Amygdala (tissue), 56 donors: Measurements from ENCODE around the gene SH2D3C.

Experiments
- DNase-seq, 56 donors: peaks; one replicate each; lab custom pipeline; 2025; lab: John Stamatoyannopoulos, UW

SH2D3C gene

DNA sequence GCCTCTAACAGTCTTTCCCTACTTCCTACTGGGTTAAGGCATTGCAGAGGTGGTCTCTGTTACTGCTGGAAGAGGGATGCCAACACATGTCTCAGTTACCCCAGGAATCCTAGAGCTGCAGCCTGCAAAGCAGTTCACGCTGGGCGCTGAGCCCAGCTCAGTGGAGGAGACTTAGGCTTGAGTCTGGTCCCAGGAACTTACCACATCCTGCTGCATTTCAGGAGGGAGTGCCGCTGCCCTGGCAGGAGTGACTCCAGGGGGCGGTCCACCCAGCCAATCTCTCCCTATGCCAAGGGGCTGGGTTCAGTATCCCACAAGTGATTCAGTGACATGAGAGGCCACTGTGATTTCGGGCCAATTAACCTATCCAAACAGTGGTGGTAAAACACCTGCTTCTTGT, 55.0 kb downstream of the SH2D3C start:
- DNase-seq = no peak

DNA sequence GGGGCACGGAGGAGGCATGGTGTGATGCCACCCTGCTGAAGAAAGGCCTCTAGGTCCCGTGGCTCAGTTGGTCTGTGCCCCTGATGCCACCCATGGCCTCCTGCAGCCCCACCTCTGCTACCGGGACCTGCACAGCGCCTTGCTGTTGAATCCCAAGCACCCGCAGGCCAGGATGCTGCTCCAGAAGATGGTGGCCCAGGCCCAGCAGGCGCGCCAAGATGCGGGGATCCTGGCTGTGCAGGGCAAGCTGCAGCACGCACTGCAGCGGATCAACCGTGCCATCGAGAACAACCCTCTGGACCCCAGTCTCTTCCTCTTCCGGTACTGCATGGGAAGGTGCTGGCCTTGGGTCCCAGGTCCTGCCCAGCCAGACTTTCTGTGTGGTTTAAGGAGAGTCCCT, 55.5 kb downstream of the SH2D3C start:
- no peak for DNase-seq

DNA sequence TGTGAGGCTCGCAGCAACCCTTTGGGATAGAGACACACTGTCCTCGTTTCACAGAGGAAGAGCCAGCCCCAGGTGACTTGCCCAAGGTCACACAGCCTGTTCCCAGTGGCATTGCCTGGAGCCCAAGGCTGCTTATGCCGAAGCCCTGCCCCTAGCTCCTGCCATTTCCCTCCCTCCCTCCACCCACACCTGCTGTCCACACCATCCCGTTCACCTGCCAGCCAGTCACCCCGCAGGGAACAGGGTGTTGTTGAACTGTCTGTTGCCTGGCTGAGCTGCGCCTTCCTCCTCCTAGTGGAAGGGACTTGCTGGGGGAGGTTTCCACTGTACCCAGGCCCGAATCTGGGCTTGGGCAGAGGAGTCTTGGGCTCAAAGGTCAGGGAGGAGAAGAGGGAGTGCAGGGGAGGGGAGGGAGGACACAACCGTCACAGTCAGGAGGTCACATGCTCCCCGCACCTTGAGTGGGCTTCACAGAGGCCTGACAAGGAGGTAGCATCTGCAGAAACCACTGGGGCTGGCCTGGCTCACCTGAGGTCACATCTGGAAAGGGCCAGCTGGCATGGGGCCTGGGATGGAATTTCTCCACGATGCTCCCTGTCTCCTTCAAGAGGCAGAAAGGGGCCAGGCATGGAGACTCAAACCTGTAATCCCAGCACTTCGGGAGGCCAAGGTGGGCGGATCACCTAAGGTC, 56.3 kb downstream of the SH2D3C start:
- no peak for DNase-seq

DNA sequence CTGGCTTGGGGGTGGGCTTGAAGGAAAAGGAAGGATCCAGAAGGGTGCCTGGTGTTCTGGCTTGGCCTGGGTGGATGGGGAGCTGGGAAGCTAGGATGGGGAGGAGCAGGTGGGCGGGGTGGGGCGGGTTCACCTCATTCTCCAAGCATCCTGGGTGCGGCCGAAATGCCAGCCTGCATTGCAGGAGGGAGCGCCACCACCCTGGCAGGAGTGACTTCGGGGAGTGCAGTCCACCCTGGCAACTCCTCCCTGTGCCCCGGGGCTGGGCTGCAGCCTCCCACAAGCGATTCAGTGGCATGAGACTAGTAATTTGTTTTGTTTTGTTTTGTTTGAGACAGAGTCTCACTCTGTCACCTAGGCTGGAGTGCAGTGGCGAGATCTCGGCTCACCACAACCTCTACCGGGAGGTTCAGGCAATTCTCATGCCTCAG, 57.1 kb downstream of the SH2D3C start:
- DNase-seq = no peak

DNA sequence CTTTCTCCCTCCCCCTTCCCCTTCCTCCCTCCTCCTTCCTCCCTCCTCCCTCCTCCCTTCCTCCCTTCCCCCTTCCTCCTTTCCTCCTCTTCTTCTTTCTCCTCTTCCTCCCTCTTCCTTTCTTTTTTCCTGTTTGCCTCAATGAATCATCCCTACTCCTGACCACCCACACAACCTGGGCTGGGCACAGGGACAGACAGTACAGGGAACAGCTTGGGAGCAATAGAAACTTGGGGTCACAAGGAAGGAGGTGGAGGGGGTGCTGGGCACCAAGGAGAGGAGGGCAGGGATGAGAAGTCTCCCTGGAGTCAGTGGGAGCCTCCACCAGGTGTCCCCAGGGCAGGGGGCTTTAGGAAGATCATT, 57.6 kb downstream of the SH2D3C start:
- DNase-seq = peak in 1 of 56 donors; percentile 39

DNA sequence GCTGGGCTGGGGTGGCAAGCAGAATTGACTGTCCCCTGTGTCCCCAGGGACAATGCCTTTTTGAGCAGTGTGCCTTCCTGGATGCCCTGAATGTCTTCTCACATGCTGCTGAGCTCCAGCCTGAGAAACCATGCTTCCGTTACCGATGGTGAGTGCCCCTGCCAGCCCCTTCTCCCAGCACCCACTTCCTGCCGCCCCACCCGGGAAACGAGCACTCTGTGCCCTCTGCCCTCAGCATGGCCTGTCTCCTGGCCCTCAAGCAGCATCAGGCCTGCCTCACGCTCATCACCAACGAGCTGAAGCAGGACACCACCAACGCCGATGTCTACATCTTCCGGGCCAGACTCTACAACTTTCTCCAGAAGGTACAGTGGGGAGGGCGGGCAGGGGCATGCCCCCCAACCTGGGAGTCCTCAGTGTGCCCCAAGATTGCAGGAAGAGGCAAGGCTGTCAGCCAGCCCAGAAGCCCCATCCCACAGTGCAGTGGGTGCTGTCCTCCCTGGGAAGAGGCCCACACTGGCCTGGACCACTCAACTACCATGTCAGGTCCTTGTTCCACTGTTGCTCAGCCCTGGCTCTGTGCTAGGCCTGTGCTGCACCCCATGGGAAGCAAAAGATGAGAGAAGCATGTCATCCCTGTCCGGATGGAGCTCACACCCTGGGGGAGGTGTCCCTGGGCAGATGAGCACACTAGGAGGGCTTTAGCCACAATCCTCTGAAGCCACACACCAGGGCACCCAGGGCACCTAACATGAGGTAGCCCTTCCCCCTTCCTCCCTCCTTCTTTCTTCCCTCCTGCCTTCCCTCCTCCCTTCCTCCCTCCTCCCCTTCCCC, 58.2 kb downstream of the SH2D3C start:
- no peak for DNase-seq

DNA sequence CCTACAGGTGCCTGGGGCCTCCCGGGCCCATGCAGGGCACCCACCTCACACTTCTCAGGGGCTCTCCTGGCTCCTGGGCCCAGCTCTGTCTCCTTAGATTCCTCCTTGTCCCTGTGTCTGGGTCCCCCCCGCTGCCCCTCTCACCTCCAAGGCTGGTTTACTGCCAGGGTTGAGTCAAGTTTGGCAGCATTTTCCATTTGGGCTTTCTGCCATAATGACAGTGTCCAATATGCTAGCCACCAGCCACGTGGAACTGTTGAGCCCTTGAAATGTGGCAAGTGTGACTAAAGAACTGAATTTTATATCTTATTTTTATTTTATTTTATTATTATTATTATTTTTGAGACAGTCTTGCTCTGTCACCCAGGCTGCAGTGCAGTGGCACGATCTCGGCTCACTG, 60.7 kb downstream of the SH2D3C start:
- peak in 4 of 56 donors; percentile 11 to 46 (median 20) for DNase-seq

DNA sequence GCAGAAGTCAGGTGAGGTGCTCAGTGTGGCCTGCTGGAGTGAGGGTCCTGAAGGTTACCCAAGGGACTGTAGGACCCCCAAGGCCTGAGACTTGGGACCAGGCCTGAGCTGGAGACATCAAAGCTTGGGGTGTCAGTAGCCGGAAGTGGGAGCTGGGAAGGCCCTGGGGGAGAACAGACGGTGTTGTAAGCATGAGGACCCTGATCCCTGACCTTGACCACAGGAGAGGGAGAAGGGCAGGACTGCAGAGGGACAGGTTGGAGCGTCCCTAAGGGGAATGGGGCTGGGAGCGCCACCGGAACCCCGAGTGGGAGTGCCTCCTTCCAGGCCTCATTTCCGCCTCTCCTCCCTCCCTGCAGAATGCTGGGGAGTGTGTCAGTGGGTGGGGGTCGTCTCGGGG, 62.1 kb downstream of the SH2D3C start:
- DNase-seq = no peak

DNA sequence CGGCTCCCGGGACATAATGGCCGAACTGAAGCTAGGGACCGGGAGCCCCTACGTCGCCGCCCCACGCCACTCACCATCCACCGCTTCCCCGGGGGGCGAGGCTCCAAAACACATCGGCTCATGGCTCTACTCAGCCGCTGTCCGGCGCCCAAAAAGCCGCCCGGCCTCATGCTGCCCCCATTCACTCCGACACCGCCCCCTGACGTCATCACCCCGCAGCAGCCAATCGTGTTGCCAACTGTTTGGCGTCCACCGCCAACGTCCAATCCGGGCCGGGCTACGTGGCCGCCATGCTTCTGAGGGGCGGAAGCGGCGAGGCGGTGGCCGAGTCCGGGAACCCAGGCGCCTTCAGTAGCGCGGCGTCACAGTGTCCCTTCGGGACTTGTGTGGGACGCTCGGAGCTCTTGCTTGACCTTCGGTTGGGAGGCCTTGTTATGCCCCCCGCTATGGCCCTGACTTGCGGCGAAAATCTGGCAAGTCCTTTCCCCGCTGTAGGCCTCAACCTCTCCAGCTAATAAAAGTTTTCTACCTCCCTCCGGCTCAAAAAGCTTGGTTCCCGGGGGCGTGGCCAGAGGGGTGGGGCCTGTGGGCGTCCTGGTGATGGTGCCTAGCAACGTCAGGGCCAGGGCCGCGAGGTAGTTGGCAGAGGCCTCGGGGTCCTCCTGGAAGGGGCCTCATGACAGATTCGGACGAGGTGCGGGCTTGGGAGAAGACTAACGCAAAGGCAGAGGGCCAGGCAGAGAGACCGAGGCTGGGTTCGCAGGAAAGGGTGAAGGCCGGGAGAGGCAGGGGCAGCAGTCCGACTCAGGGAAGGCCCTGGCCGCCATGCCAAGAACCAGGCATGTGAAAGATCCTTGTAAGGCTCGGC, 62.8 kb downstream of the SH2D3C start, which contains the start of the genes PTRH1 and TTC16:
Gene PTRH1 (minus strand): TSS at position 194 of the 868 bp plus-strand sequence. CDS start 24 bp downstream, at position 170.
Gene TTC16 (plus strand): TSS at position 610 of the 868 bp plus-strand sequence. CDS start 67 bp downstream, at position 677.
- peak; percentile 67 to 98 (median 93) for DNase-seq

DNA sequence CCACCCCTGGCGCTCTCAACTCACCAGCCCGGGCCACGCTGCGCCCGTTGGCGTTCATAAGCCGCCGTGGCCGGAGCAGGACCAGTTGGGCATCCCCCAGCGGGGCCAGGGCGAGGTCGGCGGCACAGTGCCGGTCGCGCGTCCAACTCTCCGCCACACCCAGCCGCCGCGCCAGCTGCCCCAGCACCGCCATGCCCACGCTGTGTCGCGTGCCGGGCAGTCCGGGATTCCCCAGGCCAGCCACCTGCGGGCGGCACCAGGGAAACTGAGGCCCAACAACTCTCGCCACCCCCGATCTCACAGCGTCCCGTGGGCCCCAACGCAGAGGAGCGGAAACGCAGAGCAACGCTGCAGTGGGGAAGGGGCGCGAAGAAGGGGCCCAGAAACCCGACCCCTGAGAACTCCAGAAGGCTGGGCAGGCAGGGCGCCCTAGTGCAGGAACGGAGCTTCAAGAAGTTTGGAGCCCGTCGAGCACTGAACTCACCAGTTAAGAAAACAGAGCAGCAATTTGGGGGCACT, 63.5 kb downstream of the SH2D3C start:
- DNase-seq = no peak

DNA sequence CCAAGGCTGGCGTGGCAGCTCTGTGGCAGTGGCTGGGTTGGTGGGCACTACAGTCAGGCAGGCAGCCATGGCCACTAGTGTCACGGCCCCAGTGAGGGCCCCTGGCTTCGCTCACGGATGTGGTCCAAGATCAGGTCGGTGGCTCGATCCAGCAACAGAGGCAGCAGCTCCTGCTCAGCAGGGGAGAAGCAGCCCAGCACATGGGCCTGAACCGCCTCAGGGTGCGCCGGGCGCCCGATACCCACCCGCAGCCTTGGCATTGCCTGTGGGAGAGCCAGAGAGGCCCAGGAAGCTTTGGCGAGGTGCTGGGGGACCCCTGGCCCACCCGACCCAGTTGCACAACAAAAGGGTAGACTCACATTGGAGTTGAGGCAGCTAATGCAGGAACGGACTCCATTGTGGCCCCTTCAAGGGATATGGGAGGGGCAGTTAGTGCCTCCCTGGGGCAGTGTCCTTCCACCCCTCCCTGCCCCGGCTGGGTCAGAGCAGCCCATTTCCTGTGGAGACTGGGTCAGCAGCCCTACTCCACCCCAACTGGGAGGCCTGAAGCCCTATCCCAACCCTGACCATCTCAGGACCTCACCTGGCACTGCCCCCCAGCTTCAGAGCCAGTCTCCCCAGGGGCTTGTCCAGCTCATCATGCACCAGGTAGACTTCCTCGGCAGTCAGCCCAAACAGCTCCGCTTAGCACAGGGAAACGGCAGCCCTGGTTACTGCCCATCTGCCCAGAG, 64.3 kb downstream of the SH2D3C start:
- DNase-seq = no peak

DNA sequence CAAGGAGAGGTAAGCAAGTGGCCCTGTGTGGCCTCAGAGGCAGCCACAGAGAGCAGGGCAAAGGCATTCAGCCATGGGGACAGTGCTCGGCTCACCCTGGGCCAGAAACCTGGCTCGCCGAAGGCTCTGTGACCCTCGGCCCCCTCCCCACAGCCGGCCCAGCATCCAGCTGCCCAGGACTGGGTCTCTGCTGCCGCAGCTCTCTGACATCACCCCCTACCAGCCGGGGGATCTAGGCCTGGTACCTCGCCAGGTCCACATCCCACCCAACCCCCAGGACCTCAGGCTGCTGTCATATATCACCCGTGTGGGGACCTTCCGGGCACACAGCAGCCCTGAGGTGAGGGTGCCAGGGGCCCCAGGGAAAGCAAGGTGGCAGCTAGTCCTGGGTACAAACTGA, 65.6 kb downstream of the SH2D3C start:
- DNase-seq = no peak

DNA sequence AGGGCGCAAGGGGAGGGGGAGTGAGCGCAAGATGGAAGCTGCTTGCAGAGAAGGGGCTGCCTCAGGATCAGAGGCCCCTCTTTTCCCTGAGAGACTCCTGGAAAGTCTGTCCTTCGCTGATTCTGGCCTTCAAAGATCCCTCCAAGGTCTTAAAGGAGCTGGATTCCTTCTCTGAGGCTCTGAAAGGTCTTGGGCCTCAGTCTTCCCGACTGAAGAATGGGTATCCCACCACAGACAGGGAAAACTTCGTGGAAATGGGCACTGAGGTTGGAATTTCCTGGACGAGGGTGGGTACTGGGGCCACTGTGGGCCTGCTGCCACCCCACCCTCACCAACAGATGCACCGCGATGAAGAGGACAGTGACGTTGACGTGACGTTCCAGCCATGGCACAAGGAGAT, 66.1 kb downstream of the SH2D3C start:
- no peak for DNase-seq

DNA sequence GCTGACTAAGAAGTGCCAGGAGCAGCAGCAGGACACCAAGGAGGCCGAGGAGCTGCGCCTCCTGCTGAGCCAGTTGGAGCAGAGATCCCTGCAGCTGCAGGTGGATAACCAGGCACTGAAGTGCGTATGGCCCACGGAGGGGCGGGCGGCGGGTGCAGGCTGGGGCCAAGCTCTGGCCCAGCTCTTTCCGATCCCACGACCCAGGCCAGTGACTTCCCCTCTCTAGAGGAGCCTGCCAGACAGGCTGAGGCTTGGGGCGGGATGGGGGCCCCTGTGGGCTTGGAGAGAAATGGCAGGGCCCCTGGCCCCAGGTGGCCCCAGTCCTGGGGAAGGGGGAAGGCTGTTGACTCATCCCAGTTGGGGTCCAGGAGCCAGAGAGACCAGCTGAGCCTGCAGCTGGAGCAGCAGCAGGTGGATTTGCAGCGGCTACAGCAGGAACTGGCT, 66.6 kb downstream of the SH2D3C start:
- DNase-seq = no peak

DNA sequence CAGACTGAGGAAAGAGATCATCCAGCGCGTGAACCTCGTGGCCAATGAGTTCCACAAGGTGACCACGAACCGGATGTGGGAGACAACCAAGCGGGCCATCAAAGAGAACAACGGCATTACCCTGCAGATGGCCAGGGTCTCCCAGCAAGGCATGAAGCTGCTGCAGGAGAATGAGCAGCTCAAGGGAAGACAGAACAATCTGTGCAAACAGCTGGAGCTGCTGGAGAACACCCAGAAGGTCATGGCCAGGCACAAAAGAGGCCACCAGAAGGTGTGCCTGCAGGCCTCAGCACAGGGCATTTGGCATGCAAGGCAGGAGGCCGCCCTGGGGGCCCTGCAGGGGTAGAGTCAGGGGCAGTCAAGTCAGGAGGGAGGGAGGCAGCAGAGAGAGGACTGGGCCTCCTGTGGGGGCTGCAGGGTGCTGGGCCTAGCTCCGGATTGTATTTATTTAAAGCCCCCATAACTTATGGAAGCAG, 67.2 kb downstream of the SH2D3C start:
- DNase-seq = no peak

DNA sequence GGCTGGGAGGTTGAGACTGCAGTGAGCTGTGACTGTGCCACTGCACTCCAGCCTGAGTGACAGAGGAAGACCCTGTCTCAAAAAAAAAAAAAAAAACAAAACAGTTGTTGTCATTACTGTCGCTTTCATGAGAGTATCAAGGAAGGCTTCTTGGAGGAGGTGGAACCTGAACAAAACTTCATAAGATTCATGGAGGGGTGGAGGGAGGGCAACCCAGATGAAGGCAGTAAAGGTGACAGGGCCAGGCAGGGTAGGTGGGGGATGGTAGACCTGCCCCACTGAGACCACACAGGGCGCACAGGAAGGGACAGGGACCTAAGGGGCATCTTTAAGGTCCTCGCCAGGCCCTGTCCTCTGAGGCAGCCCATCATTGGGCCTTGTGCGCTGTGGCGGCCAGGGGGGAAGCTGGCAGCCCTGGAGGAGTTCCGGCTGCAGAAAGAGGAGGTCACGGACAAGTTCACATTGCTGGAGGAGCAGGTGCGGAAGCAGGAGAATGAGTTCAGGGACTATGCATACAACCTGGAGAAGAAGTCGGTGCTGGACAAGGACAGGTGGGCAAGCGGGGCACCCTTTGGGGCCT, 68.2 kb downstream of the SH2D3C start:
- no peak for DNase-seq

DNA sequence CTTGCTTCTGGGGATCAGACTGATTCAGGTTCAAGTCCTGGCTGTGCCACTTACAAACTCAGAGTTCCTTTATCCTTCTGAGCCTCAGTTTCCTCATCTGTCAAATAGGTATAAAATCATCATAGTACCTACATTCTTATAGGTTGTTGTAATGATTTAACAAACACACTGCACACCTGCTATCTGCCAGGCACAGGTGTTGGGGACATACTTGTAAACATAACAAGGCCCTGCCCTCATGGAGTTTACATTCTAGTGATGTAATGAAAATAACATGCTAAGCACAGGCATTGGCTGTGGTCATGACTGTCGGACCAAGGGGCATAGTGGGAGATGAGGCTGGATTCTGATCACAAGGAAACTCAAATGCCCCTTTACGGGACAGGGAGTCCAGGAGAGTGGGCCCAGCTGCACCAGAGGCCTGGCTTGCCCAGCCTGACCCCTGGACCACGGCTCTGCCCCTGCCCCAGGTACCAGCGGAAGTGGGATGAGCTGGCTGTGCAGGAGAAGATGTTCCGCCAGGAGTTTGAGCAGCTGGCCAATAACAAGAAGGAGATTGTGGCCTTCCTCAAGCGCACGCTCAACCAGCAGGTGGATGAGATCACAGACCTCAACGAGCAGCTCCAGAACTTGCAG, 69.4 kb downstream of the SH2D3C start:
- DNase-seq = no peak

DNA sequence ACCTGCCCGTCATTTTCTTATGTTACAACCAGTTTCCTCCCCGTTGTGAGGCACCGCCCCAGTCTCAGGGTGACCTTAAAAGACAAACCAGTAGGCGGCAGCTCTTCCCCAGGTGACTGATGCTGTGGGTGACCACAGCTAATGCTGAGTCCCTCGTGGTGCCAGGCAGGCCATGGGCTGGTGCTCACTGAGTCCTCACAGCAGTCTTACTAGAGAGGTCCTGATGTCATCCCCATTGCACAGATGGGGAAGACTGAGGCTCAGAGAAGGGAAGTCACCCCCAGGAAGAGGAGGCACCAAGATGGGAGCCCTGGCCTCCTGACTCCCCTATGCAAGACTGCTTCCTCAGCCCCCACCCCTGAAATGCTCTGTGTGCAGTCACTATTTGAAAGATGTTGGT, 70.7 kb downstream of the SH2D3C start:
- DNase-seq = no peak

DNA sequence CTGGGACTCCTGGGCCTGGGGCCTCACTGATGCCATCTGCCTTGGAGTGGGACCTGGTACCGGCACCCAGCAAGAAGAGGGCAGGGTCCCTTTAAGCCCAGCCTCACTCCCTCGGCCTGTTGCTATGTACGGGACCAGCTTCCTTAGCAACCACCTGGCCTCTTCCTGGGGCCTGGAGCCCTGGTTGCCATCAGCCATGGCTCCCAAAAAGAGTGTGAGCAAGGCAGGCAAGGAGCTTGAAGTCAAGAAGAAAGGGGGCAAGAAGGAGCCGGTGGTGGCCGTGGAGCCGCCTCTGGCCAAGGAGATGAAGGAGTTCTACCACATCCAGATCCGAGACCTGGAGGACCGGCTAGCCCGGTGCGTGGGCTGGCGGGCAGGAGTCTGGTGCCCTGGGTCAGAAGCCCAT, 71.6 kb downstream of the SH2D3C start, which contains the start of gene CFAP157:
Gene CFAP157 (plus strand): TSS at position 153 of the 406 bp plus-strand sequence. CDS start 44 bp downstream, at position 197.
- DNase-seq = no peak
